HG03460 (cell line): ENCODE data around the gene MELTF.
A peak's percentile ranks its signal among the peaks of the same experiment; 100 is the strongest.

ENCODE experiments used
- ATAC-seq: cut with Tn5 transposase; IDR thresholded peaks from one replicate; pipeline ENCODE4 v1.9.1; 2021; ENCODE audit not compliant: unreplicated experiment

The MELTF gene

GRCh38 chr3:197010556-197011351 is 18.9 kb downstream of the MELTF start:
- no peak for ATAC-seq

DNA sequence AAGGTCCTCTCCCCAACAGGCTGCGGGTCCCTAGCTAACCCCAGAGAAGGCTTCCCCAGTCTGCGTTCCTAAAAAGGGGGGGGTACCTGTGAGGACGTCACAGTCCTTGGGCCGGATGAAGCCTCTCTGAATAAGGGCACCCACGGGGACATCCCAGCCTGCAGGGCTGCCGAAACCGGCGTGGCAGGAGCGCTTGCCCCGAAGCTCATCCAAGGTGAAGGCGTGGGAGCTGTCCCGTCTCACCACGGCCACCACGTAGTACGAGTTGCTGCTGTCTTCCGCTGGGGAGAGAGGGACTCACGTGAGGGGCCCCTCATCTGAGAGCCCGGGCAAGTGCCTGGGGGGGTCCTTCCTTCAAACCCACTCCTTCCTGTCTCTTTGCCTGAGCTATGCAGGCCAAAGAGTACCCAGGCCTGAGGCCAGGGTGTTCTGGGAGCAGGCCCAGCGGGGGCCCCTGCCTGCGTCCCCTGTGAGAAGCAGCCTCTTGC is 20.0 kb downstream of the MELTF start:
- ATAC-seq, result no peak

DNA sequence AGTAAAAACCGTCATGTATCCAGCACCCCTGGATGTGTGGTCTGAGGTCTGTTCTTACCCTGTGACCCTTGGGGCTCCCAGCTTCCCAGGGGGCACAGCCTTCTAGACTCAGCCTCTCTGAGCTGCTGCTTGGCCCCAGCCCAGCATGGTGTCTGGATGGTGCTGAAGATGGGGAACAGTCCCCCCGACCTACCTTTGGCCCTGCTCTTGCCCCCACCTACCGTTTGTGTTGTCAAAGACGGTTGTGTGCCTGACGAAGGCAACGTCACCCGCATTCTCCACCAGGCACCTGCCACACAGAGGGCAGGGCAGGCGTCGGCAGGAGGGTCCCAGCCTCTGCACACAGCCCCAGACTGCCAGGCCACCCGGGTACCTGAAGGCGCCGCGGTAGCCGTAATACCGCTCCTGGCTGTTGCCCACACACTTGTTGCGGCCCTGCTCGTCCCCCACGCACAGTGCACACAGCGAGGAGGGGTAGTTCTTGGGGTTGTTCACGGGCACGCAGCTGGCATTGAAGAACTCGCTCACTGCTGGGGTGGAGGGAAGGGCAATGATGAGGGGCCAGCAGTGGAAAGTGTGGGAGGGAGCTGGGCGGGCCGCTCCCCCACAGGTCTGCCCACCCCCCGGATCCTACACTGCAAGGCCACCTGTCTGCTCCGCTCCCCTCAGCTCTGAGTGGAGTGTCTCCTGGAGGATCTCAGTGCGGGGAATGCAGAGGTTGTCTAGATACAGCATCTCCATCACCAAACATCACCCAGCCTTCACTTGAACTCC is 21.0 kb downstream of the MELTF start:
- no peak for ATAC-seq

DNA sequence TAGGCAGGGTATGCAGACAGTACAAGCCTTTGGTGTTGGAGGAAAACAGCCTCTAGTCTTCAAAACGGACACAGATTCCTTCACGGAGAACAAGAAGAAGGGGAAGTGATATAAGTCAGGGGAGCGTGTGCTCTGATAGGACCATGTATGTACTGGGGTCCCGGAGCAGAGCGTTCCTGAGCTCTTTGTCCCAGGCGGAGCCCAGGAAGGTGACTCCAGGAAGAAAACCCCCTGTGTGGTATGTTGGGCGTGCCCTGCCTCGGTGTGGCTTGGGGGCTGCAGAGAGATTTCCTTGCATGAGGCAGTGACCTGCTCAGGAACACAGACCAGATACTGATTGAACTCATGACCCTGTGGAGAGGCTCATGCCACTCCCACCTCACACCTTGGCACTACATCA is 21.7 kb downstream of the MELTF start:
- no peak for ATAC-seq

GRCh38 chr3:197007296-197007940 is 22.2 kb downstream of the MELTF start:
- no peak for ATAC-seq

- ATAC-seq, result no peak
These were observed 22.8 kb downstream of the MELTF start for GRCh38 chr3:197006860-197007259.

DNA sequence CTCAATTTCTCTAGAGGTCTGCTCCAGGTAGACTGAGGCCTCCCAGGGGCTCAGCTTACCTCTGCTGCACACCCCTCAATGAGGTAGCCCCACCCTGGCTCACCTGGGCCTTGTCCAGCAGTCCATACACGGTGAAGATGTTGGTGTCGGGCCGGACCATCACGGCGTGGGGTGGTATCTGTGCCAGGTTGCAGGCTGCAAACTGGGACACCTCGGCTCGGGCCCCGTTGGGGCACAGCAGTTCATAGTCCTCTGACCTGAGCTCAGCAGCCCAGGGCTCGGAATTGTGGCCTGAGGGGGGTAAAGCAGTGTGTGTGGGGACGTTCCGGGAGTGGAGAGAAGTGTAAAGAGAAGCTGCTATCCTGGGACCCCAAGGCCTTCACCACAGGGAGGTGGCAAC is 23.2 kb downstream of the MELTF start:
- no peak for ATAC-seq

DNA sequence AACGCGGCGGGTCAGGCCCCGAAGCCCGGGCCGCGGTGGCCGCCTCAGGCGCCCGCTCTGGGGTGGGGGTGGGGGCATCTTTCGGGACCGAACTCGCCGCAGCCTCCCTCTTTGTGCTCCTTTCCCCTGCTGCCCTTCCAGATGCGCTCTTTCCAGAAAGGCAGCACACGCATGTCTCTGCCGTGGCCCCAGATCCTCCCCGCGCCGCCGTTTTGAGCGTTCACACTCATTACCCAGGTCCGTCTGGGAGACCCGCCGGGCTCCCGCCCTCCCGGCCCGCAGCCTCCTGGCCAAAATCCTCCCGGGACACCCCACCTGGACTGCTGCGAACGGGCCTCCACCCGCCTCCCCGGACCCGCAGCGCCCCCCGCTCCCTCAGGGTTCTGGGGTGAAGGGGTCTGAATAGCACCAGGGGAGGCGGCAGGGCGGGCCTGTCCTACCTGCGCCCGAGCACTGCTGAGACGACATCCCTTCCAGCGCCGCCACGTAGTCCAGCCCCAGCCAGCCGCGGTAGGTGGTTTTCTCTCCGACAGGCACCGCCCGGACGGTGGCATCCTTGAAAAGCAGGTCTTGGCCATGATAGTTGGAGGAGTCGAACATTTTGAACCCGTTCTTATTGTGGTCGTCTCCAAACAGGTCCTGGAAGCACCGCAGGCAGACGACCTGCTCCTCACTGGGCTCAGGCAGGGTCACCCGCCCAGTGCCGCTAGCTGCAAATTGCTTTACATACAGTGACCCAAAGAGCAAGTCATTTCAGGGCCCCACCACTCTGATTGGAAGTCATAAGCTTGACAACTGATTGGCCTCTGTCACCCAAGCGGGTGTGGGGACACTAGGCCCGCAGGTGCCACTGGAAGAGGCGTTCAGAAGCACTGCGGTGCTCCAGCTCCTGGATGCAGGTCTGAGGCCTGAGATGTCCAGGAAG is 25.9 kb downstream of the MELTF start:
- no peak for ATAC-seq

DNA sequence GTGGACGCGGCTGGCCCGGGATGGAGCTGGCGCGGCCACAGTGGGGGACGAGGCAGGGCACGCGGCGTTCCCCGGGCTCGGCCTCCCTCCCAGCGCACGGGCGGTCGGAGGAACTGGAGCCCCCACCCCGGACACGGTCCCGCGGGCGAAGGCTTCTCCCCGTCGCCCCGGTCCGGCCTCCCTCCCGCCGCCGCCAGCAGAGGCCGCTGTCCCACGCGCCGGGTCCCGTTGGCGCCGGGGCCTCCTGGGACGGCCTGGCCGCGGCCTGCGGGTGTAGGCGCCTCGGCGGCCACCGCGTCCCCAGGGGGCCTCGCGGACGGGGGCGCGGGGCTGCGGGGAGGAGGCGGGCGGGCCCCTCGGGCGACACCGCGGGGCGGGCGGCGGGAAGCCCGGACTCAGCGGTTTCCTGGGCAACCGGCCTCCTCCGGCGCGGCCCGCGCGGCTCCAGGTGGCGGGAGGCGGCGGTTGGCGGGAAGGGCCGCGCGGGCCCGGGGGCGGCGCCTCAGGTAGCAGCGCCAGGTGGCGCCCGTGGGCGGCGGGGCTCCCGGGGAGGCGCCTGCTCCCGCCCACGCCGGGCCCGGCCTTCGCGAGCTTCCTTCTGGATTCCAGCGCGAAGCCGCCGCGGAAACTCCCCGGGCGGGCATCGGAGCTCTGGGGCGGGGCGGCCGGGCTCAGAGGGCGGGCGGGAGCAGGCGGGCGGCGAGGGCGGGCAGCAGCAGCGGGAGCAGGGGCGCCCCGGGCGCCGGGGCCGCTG is 26.7 kb downstream of the MELTF start:
- ATAC-seq, result peak; percentile 72

DNA sequence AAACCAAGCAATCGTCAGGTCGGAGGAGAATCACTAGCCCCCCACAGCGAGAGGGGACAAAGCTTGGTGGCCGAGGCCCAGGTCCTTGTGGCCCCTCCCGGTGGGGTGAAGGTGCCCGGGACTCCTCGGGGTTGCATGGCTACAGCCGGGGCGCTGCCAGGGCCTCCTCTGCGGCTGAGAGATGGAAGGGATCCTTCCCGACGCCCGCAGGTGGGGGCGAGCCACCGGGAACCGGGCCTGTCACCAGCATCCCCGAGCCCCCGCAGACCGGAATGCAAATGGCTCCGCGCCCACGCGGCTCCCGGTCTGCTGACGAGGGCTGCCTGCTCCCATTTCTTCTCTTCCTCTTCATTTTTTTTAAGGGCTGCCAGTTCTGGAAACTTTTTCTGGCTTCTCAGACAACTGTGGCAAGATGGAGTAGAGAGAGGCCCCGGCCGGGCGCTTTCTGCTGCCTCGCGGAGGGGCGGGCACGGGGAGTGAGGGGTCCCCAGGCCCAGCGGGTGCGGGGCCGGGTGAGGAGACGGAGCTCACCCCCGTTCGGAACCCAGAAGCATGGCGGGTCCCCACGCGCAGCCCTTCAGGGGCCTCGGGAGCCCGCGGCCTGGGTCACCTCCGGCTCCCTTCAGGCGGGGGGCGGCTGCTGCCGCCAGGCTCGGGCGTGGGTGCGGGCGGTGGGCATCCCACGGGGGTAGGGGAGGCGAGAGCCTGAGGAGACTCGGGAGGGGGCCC is 27.5 kb downstream of the MELTF start:
- no peak for ATAC-seq

DNA sequence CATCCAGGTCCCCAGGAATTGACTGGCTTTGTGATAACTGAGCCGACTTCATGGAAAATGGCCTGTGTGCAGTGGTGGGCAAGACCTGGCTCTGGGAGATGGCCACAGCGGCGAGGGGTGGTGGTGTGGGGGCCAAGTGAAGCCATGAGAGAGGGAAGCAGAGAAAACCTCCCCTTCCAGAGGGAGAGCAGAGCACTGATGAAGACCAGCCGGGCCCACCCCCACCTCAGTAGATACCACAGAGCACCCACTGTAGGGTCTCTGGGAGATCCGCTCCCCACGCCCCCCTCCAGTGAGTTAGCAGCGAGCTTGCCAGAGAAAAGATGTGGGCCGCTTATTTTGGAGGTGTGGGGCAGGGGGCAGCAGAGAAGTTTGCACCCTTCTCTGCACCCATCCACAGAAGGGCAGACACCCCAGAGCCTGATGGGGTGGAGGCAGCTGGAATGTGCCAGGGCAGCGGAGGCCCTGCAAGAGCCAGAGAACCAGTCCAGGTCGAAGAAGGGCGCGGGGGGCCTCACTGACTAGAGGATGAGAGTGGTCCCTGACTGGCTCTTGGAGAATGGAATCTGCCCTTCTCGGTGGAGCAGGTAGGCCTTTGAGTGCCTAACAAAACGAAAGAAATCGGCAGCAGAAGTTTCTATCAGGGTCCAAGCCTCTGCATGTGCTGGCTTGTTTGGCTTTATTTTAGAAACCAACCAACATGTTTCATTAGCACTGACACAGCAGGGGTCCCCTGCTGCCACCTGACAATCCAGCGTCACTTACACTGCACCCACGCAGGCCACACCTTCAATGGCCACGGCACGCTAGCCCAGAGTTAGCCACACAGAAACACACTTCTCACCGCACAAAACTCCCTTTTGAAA is 28.3 kb downstream of the MELTF start:
- no peak for ATAC-seq

DNA sequence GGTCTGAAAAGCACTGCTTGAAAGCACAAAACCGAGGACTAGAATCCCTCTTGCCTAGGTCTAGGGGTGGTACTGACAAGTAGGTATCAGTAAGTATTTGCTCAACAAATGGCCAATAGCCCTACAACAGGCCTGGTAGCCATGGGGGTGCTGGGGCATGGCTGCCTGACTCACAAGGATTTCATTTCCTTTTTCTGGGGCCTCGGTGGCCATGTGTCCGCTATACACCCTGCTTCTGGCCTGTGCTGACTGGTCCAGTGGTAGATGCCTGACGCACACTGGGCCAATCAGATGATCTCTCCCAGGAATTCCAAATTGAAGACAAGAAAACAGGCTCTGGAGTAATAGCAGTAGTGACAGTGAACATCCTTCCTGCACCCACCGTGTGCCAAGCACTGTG is 29.4 kb downstream of the MELTF start:
- no peak for ATAC-seq

GRCh38 chr3:196998966-196999760 is 30.5 kb downstream of the MELTF start:
- no peak for ATAC-seq

- ATAC-seq, result no peak
These were observed 32.3 kb downstream of the MELTF start for GRCh38 chr3:196997311-196997710.

- ATAC-seq, result no peak
These were observed 33.0 kb downstream of the MELTF start for GRCh38 chr3:196996454-196997265.

GRCh38 chr3:196995646-196996355 is 33.8 kb downstream of the MELTF start:
- no peak for ATAC-seq
